Activated T-cell treated with anti-CD3 and anti-CD28 coated beads, Interleukin-2, amount 50 U/mL, for 48 hours (primary cell): ENCODE results near the gene PREP.
"Not testable (repeated sequence)": the region's sequence is repeated elsewhere in the genome, so short reads cannot be mapped to it uniquely, and the experiment has no call there.

Experiments
- DNase-seq, 2 experiments: peaks; one replicate each; pipeline ENCODE4 v3.0.0-alpha.2; 2020

The PREP gene

GRCh38 chr6:105259913-105260889 lies 142.7 kb downstream of the PREP start:
- DNase-seq, result no peak

- DNase-seq, result no peak
Observed at GRCh38 chr6:105258816-105259215, 144.1 kb downstream of the PREP start.

GRCh38 chr6:105257340-105257739 lies 145.5 kb downstream of the PREP start:
- no peak for DNase-seq

DNA sequence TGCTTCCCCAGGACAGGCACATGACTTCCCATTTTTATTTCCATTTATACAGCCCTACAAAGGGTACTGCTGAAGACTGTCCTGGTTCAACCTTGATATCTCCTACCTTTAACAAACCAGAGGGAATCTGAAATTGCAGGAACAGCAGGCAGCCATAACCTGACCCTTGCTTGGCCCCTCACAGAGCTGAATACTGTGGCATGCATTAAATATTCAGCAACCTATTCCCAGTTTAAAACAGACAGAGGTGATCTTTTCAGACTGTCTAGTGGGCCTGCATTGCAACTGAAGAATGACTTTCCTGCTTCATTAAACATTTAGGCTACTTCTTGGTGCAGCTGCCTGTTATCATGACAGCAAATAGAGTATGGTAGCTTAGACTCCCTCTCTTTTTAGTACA lies 146.3 kb downstream of the PREP start:
- no peak for DNase-seq

DNA sequence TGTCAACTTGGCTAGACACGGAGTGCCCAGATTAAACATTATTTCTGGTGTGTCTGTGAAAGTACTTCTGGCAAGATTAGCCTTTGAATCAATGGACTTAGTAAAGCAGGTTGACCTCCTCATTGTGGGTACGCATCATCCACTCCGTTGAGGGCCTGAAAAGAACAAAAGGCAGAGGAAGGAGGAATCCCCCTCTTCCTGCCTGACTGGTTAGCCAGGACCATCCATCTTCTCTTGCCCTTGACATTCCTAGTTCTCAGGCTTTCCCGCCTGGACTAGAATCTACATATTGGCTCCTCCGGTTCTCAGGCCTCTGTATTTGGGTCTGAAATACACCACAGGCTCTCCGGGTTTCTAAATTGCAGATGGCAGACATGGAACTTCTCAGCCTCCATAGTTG lies 149.1 kb downstream of the PREP start:
- DNase-seq, result no peak

DNA sequence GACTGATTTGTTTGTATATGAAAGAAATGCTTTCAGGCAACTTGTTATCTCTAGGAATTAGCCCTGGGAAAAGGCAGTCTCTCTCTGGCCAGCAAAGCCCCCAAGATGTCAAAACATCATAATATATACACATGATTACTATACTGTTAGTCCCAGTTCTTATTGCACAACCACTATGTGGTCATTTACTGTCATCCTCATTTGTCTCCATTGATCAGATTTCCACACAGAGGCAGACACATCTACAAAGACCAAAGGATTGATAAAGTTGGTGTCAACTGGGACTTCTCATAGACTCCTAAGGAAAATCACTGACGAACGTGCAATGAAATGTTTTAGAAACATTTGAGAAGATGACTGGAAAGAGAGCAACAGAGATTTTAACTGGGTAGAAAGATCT lies 151.2 kb downstream of the PREP start:
- no peak for DNase-seq

DNA sequence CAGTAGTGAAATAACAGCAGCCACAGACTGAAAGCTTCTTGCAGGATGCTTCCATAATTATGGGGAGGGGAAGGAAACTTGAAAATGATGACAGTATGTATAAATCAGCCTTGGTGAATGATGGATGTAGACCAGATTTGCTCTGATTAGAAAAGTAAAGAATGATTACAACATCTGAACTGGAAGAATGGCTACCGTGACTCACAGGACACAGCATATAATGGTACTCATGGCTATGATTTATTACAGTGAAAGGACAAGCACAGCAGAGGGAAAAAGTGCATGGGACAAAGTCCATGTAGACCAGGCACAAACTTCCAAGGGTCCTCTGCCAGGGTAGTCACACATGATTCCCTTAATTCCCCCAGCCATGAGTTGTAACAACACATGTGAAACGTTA lies 152.3 kb downstream of the PREP start:
- DNase-seq, result no peak

GRCh38 chr6:105243487-105243886 lies 159.4 kb downstream of the PREP start:
- DNase-seq, result no peak

GRCh38 chr6:105235155-105235554 lies 167.7 kb downstream of the PREP start:
- no peak for DNase-seq

GRCh38 chr6:105231771-105232170 lies 171.1 kb downstream of the PREP start:
- not testable (repeated sequence) for DNase-seq
